HCT116 (cell line): Measurements from ENCODE around the gene MAP4K1. TPM values are rescaled to one million over a fixed set of nuclear protein-coding genes. Genes with fewer than 3 reads are reported as not detected.

Experiments
- ATAC-seq: fragments of 200-7000 bp; cut with Tn5 transposase; 2 replicates; pipeline ENCODE4 v1.9.1; 2020; ENCODE audit warnings: mild to moderate bottlenecking, moderate library complexity
- BruUV-seq: library from RNA; stranded (reverse); fragments of 400-500 nt; replicated peaks from 2 replicates; lab custom pipeline; 2021; lab: Mats Ljungman, UMichigan
- CTCF ChIA-PET: fragments of 300-600 bp; sonication (Branson Sonifier 250); formaldehyde crosslinking; loops from one replicate; lab custom pipeline; 2021; ENCODE audit warnings: antibody characterized with exemption; lab: Charles Lee
- POLR2A ChIA-PET: fragments of 300-600, 350-600 bp; sonication (Branson Sonifier 250); formaldehyde crosslinking; loops from one replicate; lab custom pipeline; 2021; ENCODE audit warnings: antibody characterized with exemption; lab: Charles Lee
- RAD21 ChIA-PET, 2 experiments: fragments of 300-600 bp; sonication (Branson Sonifier 250); formaldehyde crosslinking; loops; one replicate each; lab custom pipeline; 2023; ENCODE audit warnings: low total read pairs in 2 of 2; ENCODE audit not compliant: uncharacterized antibody in 2 of 2, unreplicated experiment in 2 of 2, low non-redundant PET in 1 of 2; lab: Charles Lee
- DNase-seq: peaks from one replicate; pipeline ENCODE4 v3.0.0-alpha.2; 2010; ENCODE audit warnings: low read depth, low spot score
- H2AFZ ChIP-seq: fragments of 200-600 bp; shearing (Covaris generic), sonication (generic); 2 replicates; pipeline ENCODE4 v1.6.1; 2017; ENCODE audit warnings: low read depth, mixed run types, mixed read lengths, antibody characterized with exemption, low read length; ENCODE audit not compliant: poor library complexity, severe bottlenecking
- H3K27ac ChIP-seq: 2 replicates; pipeline ENCODE4 v1.5.1; 2012; ENCODE audit warnings: low read depth, low read length
- H3K27me3 ChIP-seq: fragments of 200-600 bp; sonication (generic); 2 replicates; pipeline ENCODE4 v1.6.1; 2016; ENCODE audit warnings: mixed run types, low read length, mixed read lengths; ENCODE audit not compliant: insufficient read depth
- H3K36me3 ChIP-seq, 2 experiments: fragments of 200-500 bp in 1 of 2; fragments of 200-600 bp in 1 of 2; sonication (Bioruptor generic) in 1 of 2; sonication (generic) in 1 of 2; 2 replicates each; pipeline versions ENCODE4 v1.5.1 to v1.6.1; 2014 to 2016; ENCODE audit warnings: low read length in 2 of 2, inconsistent platforms in 1 of 2, mixed read lengths in 1 of 2, mixed run types in 1 of 2; ENCODE audit not compliant: insufficient read depth in 2 of 2, control insufficient read depth in 1 of 2
- H3K4me1 ChIP-seq, 2 experiments: fragments of 200-600 bp in 1 of 2; sonication (generic) in 1 of 2; 2 replicates each; pipeline versions ENCODE4 v1.5.1 to v1.6.1; 2012 to 2017; ENCODE audit warnings: low read length in 2 of 2, inconsistent platforms in 1 of 2, mild to moderate bottlenecking in 1 of 2, mixed read lengths in 1 of 2, mixed run types in 1 of 2, moderate library complexity in 1 of 2; ENCODE audit not compliant: insufficient read depth in 2 of 2, control insufficient read depth in 1 of 2
- H3K4me2 ChIP-seq: fragments of 200-600 bp; sonication (generic); 2 replicates; pipeline ENCODE4 v1.6.1; 2017; ENCODE audit warnings: mixed run types, low read length, mixed read lengths
- H3K4me3 ChIP-seq, 2 experiments: fragments of 200-600 bp in 1 of 2; sonication (generic) in 1 of 2; replicated peaks in 1 of 2; 2 replicates each; pipeline ENCODE4 v1.5.1; 2011 to 2016; ENCODE audit warnings: low read length in 2 of 2, control low read depth in 1 of 2, low read depth in 1 of 2, mild to moderate bottlenecking in 1 of 2, mixed read lengths in 1 of 2, mixed run types in 1 of 2
- H3K79me2 ChIP-seq: fragments of 200-600 bp; sonication (generic); 2 replicates; pipeline ENCODE4 v1.6.1; 2017; ENCODE audit warnings: mild to moderate bottlenecking, mixed run types, low read length, moderate library complexity, mixed read lengths; ENCODE audit not compliant: insufficient read depth
- H3K9ac ChIP-seq: fragments of 200-600 bp; sonication (generic); 2 replicates; pipeline ENCODE4 v1.6.1; 2016; ENCODE audit warnings: low read length, mixed read lengths
- H3K9me2 ChIP-seq: fragments of 200-600 bp; sonication (generic), shearing (Covaris generic); 2 replicates; pipeline ENCODE4 v1.6.1; 2017; ENCODE audit warnings: mixed run types, mild to moderate bottlenecking, moderate library complexity; ENCODE audit not compliant: insufficient read depth
- H3K9me3 ChIP-seq, 2 experiments: fragments of 200-500 bp in 1 of 2; fragments of 200-600 bp in 1 of 2; sonication (Bioruptor generic) in 1 of 2; sonication (generic) in 1 of 2; 2 replicates each; pipeline ENCODE4 v1.6.1; 2014 to 2017; ENCODE audit warnings: low read length in 2 of 2, mixed read lengths in 2 of 2, inconsistent platforms in 1 of 2, low read depth in 1 of 2, mild to moderate bottlenecking in 1 of 2, mixed run types in 1 of 2, moderate library complexity in 1 of 2; ENCODE audit not compliant: control insufficient read depth in 1 of 2, insufficient read depth in 1 of 2
- H4K20me1 ChIP-seq: fragments of 200-600 bp; sonication (generic), shearing (Covaris generic); 2 replicates; pipeline ENCODE4 v1.6.1; 2017; ENCODE audit warnings: mixed run types, mild to moderate bottlenecking, moderate library complexity; ENCODE audit not compliant: insufficient read depth
- CEBPB ChIP-seq: IDR thresholded peaks from 2 replicates; pipeline ENCODE4 v1.6.1; 2012; ENCODE audit warnings: low read depth
- CTCF ChIP-seq, 3 experiments: fragments of 200-600 bp in 1 of 3; sonication (generic) in 1 of 3; IDR thresholded peaks in 2 of 3; conservative IDR thresholded peaks in 1 of 3; 2 replicates each; pipeline ENCODE4 v1.5.1; 2012 to 2017; ENCODE audit warnings: low read depth in 2 of 3, low read length in 2 of 3, antibody characterized with exemption in 1 of 3, borderline replicate concordance in 1 of 3, control low read depth in 1 of 3, mild to moderate bottlenecking in 1 of 3, mixed read lengths in 1 of 3, mixed run types in 1 of 3, moderate library complexity in 1 of 3; ENCODE audit not compliant: insufficient read depth in 1 of 3
- EGR1 ChIP-seq: IDR thresholded peaks from 2 replicates; pipeline ENCODE4 v1.6.1; 2012; ENCODE audit warnings: low read depth
- EZH2 ChIP-seq: fragments of 200-600 bp; sonication (generic); IDR thresholded peaks from 2 replicates; pipeline ENCODE4 v1.6.1; 2017; ENCODE audit warnings: antibody characterized with exemption, mixed run types
- EZH2phosphoT487 ChIP-seq: fragments of 200-600 bp; IDR thresholded peaks from 2 replicates; pipeline ENCODE4 v1.6.1; 2018; ENCODE audit warnings: antibody characterized with exemption, borderline replicate concordance
- FOSL1 ChIP-seq: IDR thresholded peaks from 2 replicates; pipeline ENCODE4 v1.6.1; 2012; ENCODE audit warnings: low read depth
- POLR2A ChIP-seq: IDR thresholded peaks from 2 replicates; pipeline ENCODE4 v1.7.0; 2011; ENCODE audit warnings: borderline replicate concordance; ENCODE audit not compliant: insufficient read depth, insufficient read length; ENCODE audit errors: extremely low read depth
- POLR2AphosphoS5 ChIP-seq: IDR thresholded peaks from 2 replicates; pipeline ENCODE4 v1.6.1; 2011; ENCODE audit warnings: mild to moderate bottlenecking, low read depth, low read length, moderate library complexity
- RAD21 ChIP-seq: IDR thresholded peaks from 2 replicates; pipeline ENCODE4 v1.6.1; 2012; ENCODE audit warnings: low read depth, mild to moderate bottlenecking
- SIN3A ChIP-seq: IDR thresholded peaks from 2 replicates; pipeline ENCODE4 v1.6.1; 2012; ENCODE audit warnings: low read depth
- SP1 ChIP-seq: IDR thresholded peaks from 2 replicates; pipeline ENCODE4 v1.6.1; 2012; ENCODE audit warnings: low read depth
- SRF ChIP-seq: IDR thresholded peaks from 2 replicates; pipeline ENCODE4 v1.6.1; 2012; ENCODE audit warnings: low read depth
- TCF7L2 ChIP-seq: IDR thresholded peaks from 2 replicates; pipeline ENCODE4 v1.7.0; 2011; ENCODE audit warnings: borderline replicate concordance, inconsistent platforms; ENCODE audit not compliant: insufficient read depth, insufficient read length; ENCODE audit errors: extremely low read depth
- YY1 ChIP-seq: IDR thresholded peaks from 2 replicates; pipeline ENCODE4 v1.6.1; 2011; ENCODE audit warnings: low read length, low read depth, moderate library complexity, mild to moderate bottlenecking; ENCODE audit not compliant: insufficient replicate concordance; ENCODE audit errors: extremely low read depth
- ZFX ChIP-seq: fragments of 450-650 bp; IDR thresholded peaks from 2 replicates; pipeline ENCODE4 v1.6.1; 2017
- intact Hi-C: fragments of 100-400 bp; cut with micrococcal nuclease; formaldehyde crosslinking; loops from 2 replicates; pipeline ENCODE4 v1.10.0; 2022
- total RNA-seq: library from RNA; stranded (reverse); gene quantifications from one replicate; pipeline ENCODE4 v1.2.1, GENCODE V29; 2021; ENCODE audit not compliant: unreplicated experiment
- TF ChIP-seq, protein P1 (sequence below): IDR thresholded peaks from 2 replicates; pipeline ENCODE4 v1.6.1; 2012
- TF ChIP-seq, protein P2 (sequence below): IDR thresholded peaks from 2 replicates; pipeline ENCODE4 v1.6.1; 2011; ENCODE audit warnings: mild to moderate bottlenecking, low read length, moderate library complexity; ENCODE audit not compliant: insufficient replicate concordance; ENCODE audit errors: extremely low read depth
- TF ChIP-seq, protein P3 (sequence below): IDR thresholded peaks from 2 replicates; pipeline ENCODE4 v1.6.1; 2012

Gene MAP4K1
- total RNA-seq, 1 experiment from 2014 or later = 9.1 TPM

GRCh38 chr19:38647368-38647965 is 29.7 kb upstream of the MAP4K1 start, which contains the start of gene ACTN4:
TSS of gene ACTN4 (plus strand) at chr19:38647649. CDS start at chr19:38647746, 97 bp downstream.
- Histone ChIP-seq H3K9ac (peak within 1 kb of the TSS; percentile 100), H3K4me1 (peaks cover 39 to 53% of the 10 kb centered on the region in 2 experiments), H3K4me2 (peak within 1 kb of the TSS; percentile 84), H3K9me2 (no peaks in the 10 kb centered on the region), H3K9me3 (no peaks in the 10 kb centered on the region), H3K79me2 (peaks cover 50% of the 10 kb centered on the region), H4K20me1 (peaks cover 9% of the 10 kb centered on the region; the same call in 1 of the 2 replicates), H3K27ac (peak within 1 kb of the TSS; percentile 72), H3K36me3 (peaks cover 0 to 4% of the 10 kb centered on the region in 2 experiments; a peak in 1 of 4 replicates), H3K4me3 (peak within 1 kb of the TSS; percentile 84 to 100), H2AFZ (no peak within 1 kb of the TSS), H3K27me3 (no peaks in the 10 kb centered on the region)
- TF ChIP-seq POLR2AphosphoS5 (peak; percentile 95), EGR1 (peak; percentile 63; the same call in 1 of the 2 replicates), CTCF (IDR thresholded peaks at IDR 0.05 in 2 of 3, conservative IDR thresholded peaks at IDR 0.05 in 1 of 3; ENCODE audit: borderline replicate concordance in 1 of 3, insufficient read depth in 1 of 3, low read depth in 2 of 3, low read length in 2 of 3) (no peak), EZH2 (no peak), POLR2A (peak; percentile 60), SIN3A (peak; percentile 80), SRF (no peak; the same call in 1 of the 2 replicates), SP1 (no peak), FOSL1 (no peak), YY1 (peak; percentile 54), ZFX (peak; percentile 37; the same call in 1 of the 2 replicates), CEBPB (no peak), EZH2phosphoT487 (no peak), TCF7L2 (peak; percentile 16), RAD21 (no peak)
- TF ChIP-seq, protein P1, sequence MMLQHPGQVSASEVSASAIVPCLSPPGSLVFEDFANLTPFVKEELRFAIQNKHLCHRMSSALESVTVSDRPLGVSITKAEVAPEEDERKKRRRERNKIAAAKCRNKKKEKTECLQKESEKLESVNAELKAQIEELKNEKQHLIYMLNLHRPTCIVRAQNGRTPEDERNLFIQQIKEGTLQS = no peak
- TF ChIP-seq, protein P2, sequence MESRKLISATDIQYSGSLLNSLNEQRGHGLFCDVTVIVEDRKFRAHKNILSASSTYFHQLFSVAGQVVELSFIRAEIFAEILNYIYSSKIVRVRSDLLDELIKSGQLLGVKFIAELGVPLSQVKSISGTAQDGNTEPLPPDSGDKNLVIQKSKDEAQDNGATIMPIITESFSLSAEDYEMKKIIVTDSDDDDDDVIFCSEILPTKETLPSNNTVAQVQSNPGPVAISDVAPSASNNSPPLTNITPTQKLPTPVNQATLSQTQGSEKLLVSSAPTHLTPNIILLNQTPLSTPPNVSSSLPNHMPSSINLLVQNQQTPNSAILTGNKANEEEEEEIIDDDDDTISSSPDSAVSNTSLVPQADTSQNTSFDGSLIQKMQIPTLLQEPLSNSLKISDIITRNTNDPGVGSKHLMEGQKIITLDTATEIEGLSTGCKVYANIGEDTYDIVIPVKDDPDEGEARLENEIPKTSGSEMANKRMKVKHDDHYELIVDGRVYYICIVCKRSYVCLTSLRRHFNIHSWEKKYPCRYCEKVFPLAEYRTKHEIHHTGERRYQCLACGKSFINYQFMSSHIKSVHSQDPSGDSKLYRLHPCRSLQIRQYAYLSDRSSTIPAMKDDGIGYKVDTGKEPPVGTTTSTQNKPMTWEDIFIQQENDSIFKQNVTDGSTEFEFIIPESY = no peak
- TF ChIP-seq, protein P3, sequence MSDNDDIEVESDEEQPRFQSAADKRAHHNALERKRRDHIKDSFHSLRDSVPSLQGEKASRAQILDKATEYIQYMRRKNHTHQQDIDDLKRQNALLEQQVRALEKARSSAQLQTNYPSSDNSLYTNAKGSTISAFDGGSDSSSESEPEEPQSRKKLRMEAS = peak; percentile 20; the same call in 1 of the 2 replicates
- DNase-seq = peak; percentile 92
- peak; percentile 80 for ATAC-seq
- RAD21 ChIA-PET = interaction anchor here in 1 of 2 experiments (0.5 to 1.0 kb wide), 3 partner anchors 39 to 304 kb away, joined by 4 to 8 read pairs (median 6); no protein-coding TSS in a partner anchor
- intact Hi-C loops = no loop called here
- CTCF ChIA-PET = interaction anchor here (0.9 to 1.6 kb wide), 5 partner anchors 9 to 283 kb away, joined by 3 to 16 read pairs (median 10); partner anchors contain the start of gene FAM98C
- no TSS peak for BruUV-seq
- POLR2A ChIA-PET = interaction anchor here (0.7 to 1.8 kb wide), 17 partner anchors 9 to 243 kb away, joined by 3 to 8 read pairs (median 4); partner anchors contain the start of gene EIF3K
